DND-41 (cell line): ENCODE results near the gene E2F2.

Source experiments
- ATAC-seq: fragments of 200-7000 bp; cut with Tn5 transposase; 3 replicates; pipeline ENCODE4 v1.9.1; 2021; ENCODE audit warnings: low read depth; ENCODE audit not compliant: insufficient read depth
- DNase-seq: peaks from one replicate; pipeline ENCODE4 v3.0.0-alpha.2; 2020
- H2AFZ ChIP-seq: 2 replicates; pipeline ENCODE4 v1.6.0; 2012; ENCODE audit warnings: low read depth, low read length
- H3K27ac ChIP-seq: 2 replicates; pipeline ENCODE4 v1.5.1; 2012; ENCODE audit warnings: low read length, inconsistent platforms
- H3K27me3 ChIP-seq: fragments of 200-600 bp; sonication (generic); 2 replicates; pipeline ENCODE4 v1.6.0; 2012; ENCODE audit warnings: low read length, mild to moderate bottlenecking, inconsistent platforms; ENCODE audit not compliant: insufficient read depth, poor library complexity
- H3K36me3 ChIP-seq: 2 replicates; pipeline ENCODE4 v1.5.1; 2012; ENCODE audit warnings: low read length, inconsistent platforms; ENCODE audit not compliant: insufficient read depth
- H3K4me1 ChIP-seq: 2 replicates; pipeline ENCODE4 v1.5.1; 2012; ENCODE audit warnings: mild to moderate bottlenecking, low read length; ENCODE audit not compliant: insufficient read depth
- H3K4me2 ChIP-seq: 2 replicates; pipeline ENCODE4 v1.6.0; 2012; ENCODE audit warnings: mild to moderate bottlenecking, moderate library complexity, low read length, inconsistent platforms; ENCODE audit not compliant: insufficient read depth
- H3K4me3 ChIP-seq, 2 experiments: fragments of 200-600 bp in 1 of 2; shearing (Covaris generic) in 1 of 2; 2 replicates each; pipeline ENCODE4 v1.5.1; 2012 to 2016; ENCODE audit warnings: inconsistent platforms in 2 of 2, low read length in 2 of 2, mild to moderate bottlenecking in 2 of 2, low read depth in 1 of 2, moderate library complexity in 1 of 2
- H3K79me2 ChIP-seq: 2 replicates; pipeline ENCODE4 v1.6.0; 2012; ENCODE audit warnings: low read length, inconsistent platforms; ENCODE audit not compliant: insufficient read depth
- H3K9ac ChIP-seq: 2 replicates; pipeline ENCODE4 v1.6.0; 2012; ENCODE audit warnings: low read depth, mild to moderate bottlenecking, inconsistent platforms, low read length, moderate library complexity
- H3K9me3 ChIP-seq: 2 replicates; pipeline ENCODE4 v1.5.1; 2012; ENCODE audit warnings: low read length, moderate library complexity, mild to moderate bottlenecking, inconsistent platforms; ENCODE audit not compliant: insufficient read depth, severe bottlenecking
- H4K20me1 ChIP-seq: 2 replicates; pipeline ENCODE4 v1.6.0; 2012; ENCODE audit warnings: low read length; ENCODE audit not compliant: insufficient read depth
- CTCF ChIP-seq: IDR thresholded peaks from 2 replicates; pipeline ENCODE4 v1.5.1; 2012; ENCODE audit warnings: borderline replicate concordance, low read length, moderate library complexity, mild to moderate bottlenecking; ENCODE audit not compliant: poor library complexity, severe bottlenecking; ENCODE audit errors: extremely low read depth
- EZH2 ChIP-seq: IDR thresholded peaks from 3 replicates; pipeline ENCODE4 v1.6.1; 2012; ENCODE audit warnings: borderline replicate concordance, low read depth, mild to moderate bottlenecking, moderate library complexity, low read length, inconsistent platforms; ENCODE audit not compliant: severe bottlenecking

The E2F2 gene

GRCh38 chr1:23564529-23565122 lies 33.6 kb upstream of the E2F2 start:
- TF ChIP-seq EZH2 (no peak), CTCF (no peak)
- H4K20me1 ChIP-seq: no peaks in the 10 kb centered on the region
- DNase-seq: no peak
- H3K27ac ChIP-seq: no peak overlapping the region
- peaks cover 18% of the 10 kb centered on the region for H3K4me1 ChIP-seq
- H2AFZ ChIP-seq: no peak overlapping the region
- no peak overlapping the region for H3K4me3 ChIP-seq
- no peak overlapping the region for H3K9ac ChIP-seq
- H3K79me2 ChIP-seq: no peaks in the 10 kb centered on the region
- H3K9me3 ChIP-seq: no peaks in the 10 kb centered on the region
- H3K27me3 ChIP-seq: peaks cover 55% of the 10 kb centered on the region
- no peak for ATAC-seq
- H3K4me2 ChIP-seq: no peak overlapping the region
- no peaks in the 10 kb centered on the region for H3K36me3 ChIP-seq

- H3K9me3 ChIP-seq: no peaks in the 10 kb centered on the region
- no peak overlapping the region for H3K9ac ChIP-seq
- H3K79me2 ChIP-seq: peaks cover 3% of the 10 kb centered on the region; the same call in 1 of the 2 replicates
- H3K27me3 ChIP-seq: peaks cover 57% of the 10 kb centered on the region
- no peak overlapping the region for H3K27ac ChIP-seq
- H3K4me2 ChIP-seq: no peak overlapping the region
- H2AFZ ChIP-seq: no peak overlapping the region
- H3K36me3 ChIP-seq: no peaks in the 10 kb centered on the region
- H3K4me3 ChIP-seq: no peak overlapping the region
- H3K4me1 ChIP-seq: peaks cover 26% of the 10 kb centered on the region
- DNase-seq (no peak), ATAC-seq (no peak)
- H4K20me1 ChIP-seq: peaks cover 3% of the 10 kb centered on the region; the same call in 1 of the 2 replicates
- TF ChIP-seq EZH2 (no peak), CTCF (no peak)
These were observed 32.8 kb upstream of the E2F2 start for GRCh38 chr1:23563755-23564374.

- Histone ChIP-seq H3K4me1 (peaks cover 34% of the 10 kb centered on the region), H3K79me2 (peaks cover 6% of the 10 kb centered on the region; the same call in 1 of the 2 replicates), H3K9ac (no peak overlapping the region), H3K27ac (no peak overlapping the region), H3K4me2 (no peak overlapping the region), H3K9me3 (no peaks in the 10 kb centered on the region), H3K27me3 (peaks cover 59% of the 10 kb centered on the region), H3K36me3 (no peaks in the 10 kb centered on the region), H3K4me3 (no peak overlapping the region), H4K20me1 (peaks cover 7% of the 10 kb centered on the region; the same call in 1 of the 2 replicates), H2AFZ (no peak overlapping the region)
- no peak for ATAC-seq
- no peak for DNase-seq
- TF ChIP-seq EZH2 (no peak), CTCF (no peak)
These were observed 32.0 kb upstream of the E2F2 start for GRCh38 chr1:23563003-23563402.
